HG03460 (cell line): Measurements from ENCODE around the gene PAQR8.

ENCODE experiments used
- ATAC-seq: cut with Tn5 transposase; IDR thresholded peaks from one replicate; pipeline ENCODE4 v1.9.1; 2021; ENCODE audit not compliant: unreplicated experiment

PAQR8 gene

GRCh38 chr6:52457096-52457495 lies 95.1 kb downstream of the PAQR8 start:
- no peak for ATAC-seq
